H54 (cell line): ENCODE data around the gene FZD10.

Experiments used
- DNase-seq: peaks from one replicate; pipeline ENCODE4 v3.0.0; 2011; ENCODE audit warnings: low spot score, mixed read lengths; ENCODE audit not compliant: insufficient read length
- FAIRE-seq: peaks from 3 replicates; lab custom pipeline; 2011; peaks lifted over from hg19 to GRCh38; lab: Jason Lieb, UNC
- POLR2A ChIP-seq: IDR thresholded peaks from 2 replicates; pipeline ENCODE4 v1.6.1; 2011; ENCODE audit warnings: low read depth, mild to moderate bottlenecking, low read length

FZD10 gene

GRCh38 chr12:130126023-130126432, 36.2 kb upstream of the FZD10 start:
- FAIRE-seq (no peak), DNase-seq (no peak)
- TF ChIP-seq POLR2A = no peak

GRCh38 chr12:130127532-130127911, 34.7 kb upstream of the FZD10 start:
- DNase-seq = no peak
- TF ChIP-seq POLR2A = no peak
- no peak for FAIRE-seq

GRCh38 chr12:130127912-130128789, 34.1 kb upstream of the FZD10 start:
- DNase-seq = no peak
- FAIRE-seq = no peak
- no peak for TF ChIP-seq POLR2A

GRCh38 chr12:130128790-130129735, 33.2 kb upstream of the FZD10 start:
- no peak for FAIRE-seq
- no peak for DNase-seq
- no peak for TF ChIP-seq POLR2A

GRCh38 chr12:130130346-130130745, 31.9 kb upstream of the FZD10 start:
- no peak for TF ChIP-seq POLR2A
- no peak for DNase-seq
- FAIRE-seq = no peak

- DNase-seq (no peak), FAIRE-seq (no peak)
- TF ChIP-seq POLR2A = no peak
These were observed 31.2 kb upstream of the FZD10 start for GRCh38 chr12:130131025-130131424.

GRCh38 chr12:130131801-130132200, 30.5 kb upstream of the FZD10 start:
- no peak for DNase-seq
- no peak for FAIRE-seq
- TF ChIP-seq POLR2A = no peak

- no peak for DNase-seq
- TF ChIP-seq POLR2A = no peak
- FAIRE-seq = no peak
These were observed 29.3 kb upstream of the FZD10 start for GRCh38 chr12:130132831-130133511.

- no peak for DNase-seq
- no peak for TF ChIP-seq POLR2A
- no peak for FAIRE-seq
These were observed 28.3 kb upstream of the FZD10 start for GRCh38 chr12:130133851-130134562.

- TF ChIP-seq POLR2A = no peak
- no peak for FAIRE-seq
- DNase-seq = no peak
These were observed 27.7 kb upstream of the FZD10 start for GRCh38 chr12:130134563-130134915.

- TF ChIP-seq POLR2A = no peak
- FAIRE-seq (no peak), DNase-seq (no peak)
These were observed 25.7 kb upstream of the FZD10 start for GRCh38 chr12:130136509-130137039.

GRCh38 chr12:130137040-130138018, 24.9 kb upstream of the FZD10 start:
- FAIRE-seq (no peak), DNase-seq (no peak)
- TF ChIP-seq POLR2A = no peak
